ENCODE measurements around the gene OLFML2A. TPM values are rescaled to one million over a fixed set of nuclear protein-coding genes. Genes with fewer than 3 reads are reported as not detected.
A peak's percentile ranks its signal among the peaks of the same experiment; 100 is the strongest.

OLFML2A gene
- total and polyA plus RNA-seq, 12 donors, result 1.7 to 21.4 (median 7.3) TPM

DNA sequence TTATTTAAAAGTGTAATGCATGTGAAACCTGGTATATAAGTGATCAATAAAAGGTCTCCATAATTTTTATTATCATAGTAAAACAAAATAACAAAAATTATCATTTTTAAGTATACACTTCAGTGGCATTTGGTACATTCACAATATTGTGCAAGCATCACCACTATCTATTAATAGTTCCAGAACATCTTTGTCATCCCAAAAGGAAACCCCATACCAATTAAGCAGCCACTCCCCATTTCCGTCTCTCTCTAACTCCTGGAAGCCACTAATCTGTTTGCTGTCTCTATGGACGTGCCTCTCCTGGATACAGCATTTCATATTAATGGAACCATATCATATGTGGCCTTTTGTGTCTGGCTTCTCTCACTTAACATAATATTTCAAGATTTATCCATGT, 7.6 kb downstream of the OLFML2A start:
- WGBS, 4 donors, result 41 to 60% (median 49%) methylated on average over 2 of the region's 2 CpGs
- Histone ChIP-seq H3K36me3 (replicated peaks in 1 of 2) (no peaks in the 10 kb centered on the region), H3K4me3 (no peak overlapping the region), H3K9me3 (replicated peaks in 1 of 3) (no peaks in the 10 kb centered on the region), H3K27me3 (no peaks in the 10 kb centered on the region), H3K27ac (peak overlapping the region in 1 of 5 donors; percentile 61), H3K4me1 (replicated peaks in 1 of 2) (no peaks in the 10 kb centered on the region)
- no peak for TF ChIP-seq POLR2A (IDR thresholded peaks at IDR 0.05)
- TF ChIP-seq, protein P1, sequence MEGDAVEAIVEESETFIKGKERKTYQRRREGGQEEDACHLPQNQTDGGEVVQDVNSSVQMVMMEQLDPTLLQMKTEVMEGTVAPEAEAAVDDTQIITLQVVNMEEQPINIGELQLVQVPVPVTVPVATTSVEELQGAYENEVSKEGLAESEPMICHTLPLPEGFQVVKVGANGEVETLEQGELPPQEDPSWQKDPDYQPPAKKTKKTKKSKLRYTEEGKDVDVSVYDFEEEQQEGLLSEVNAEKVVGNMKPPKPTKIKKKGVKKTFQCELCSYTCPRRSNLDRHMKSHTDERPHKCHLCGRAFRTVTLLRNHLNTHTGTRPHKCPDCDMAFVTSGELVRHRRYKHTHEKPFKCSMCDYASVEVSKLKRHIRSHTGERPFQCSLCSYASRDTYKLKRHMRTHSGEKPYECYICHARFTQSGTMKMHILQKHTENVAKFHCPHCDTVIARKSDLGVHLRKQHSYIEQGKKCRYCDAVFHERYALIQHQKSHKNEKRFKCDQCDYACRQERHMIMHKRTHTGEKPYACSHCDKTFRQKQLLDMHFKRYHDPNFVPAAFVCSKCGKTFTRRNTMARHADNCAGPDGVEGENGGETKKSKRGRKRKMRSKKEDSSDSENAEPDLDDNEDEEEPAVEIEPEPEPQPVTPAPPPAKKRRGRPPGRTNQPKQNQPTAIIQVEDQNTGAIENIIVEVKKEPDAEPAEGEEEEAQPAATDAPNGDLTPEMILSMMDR (IDR thresholded peaks at IDR 0.05), result no peak
- peak in 3 of 7 donors; percentile 14 to 45 (median 15) for DNase-seq
- intact Hi-C loops (cut with DNase I), result no loop called here

DNA sequence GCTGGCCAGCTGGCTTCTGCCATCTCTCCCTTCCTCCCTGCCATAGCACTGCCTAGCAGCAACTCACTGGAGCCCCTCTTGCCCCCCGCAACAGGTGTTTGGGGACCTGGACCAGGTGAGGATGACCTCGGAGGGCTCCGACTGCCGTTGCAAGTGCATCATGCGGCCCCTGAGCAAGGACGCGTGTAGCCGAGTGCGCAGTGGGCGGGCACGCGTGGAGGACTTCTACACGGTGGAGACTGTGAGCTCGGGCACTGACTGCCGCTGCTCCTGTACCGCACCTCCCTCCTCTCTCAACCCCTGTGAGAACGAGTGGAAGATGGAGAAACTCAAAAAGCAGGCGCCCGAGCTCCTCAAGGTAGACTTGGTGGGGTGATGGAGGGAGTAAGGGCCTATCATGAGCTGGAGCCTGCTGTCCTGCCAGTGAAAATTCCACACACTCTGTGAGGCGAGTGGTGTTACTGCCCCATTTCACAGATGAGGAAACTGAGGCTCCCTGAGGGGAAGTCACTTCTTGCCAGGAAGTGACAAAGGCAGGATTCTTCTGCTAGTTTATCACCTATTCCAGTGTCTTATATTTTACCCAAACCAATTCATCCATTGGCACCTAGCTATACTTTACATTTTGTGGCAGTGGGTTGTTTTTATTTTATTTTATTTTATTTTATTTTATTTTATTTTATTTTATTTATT, 10.1 kb downstream of the OLFML2A start:
- Histone ChIP-seq H3K4me1 (replicated peaks in 1 of 2) (no peaks in the 10 kb centered on the region), H3K9me3 (replicated peaks in 1 of 3) (no peaks in the 10 kb centered on the region), H3K36me3 (replicated peaks in 1 of 2) (no peaks in the 10 kb centered on the region), H3K27ac (no peak overlapping the region), H3K4me3 (no peak overlapping the region), H3K27me3 (no peaks in the 10 kb centered on the region)
- no peak for TF ChIP-seq POLR2A (IDR thresholded peaks at IDR 0.05)
- TF ChIP-seq, protein P1 (IDR thresholded peaks at IDR 0.05), result no peak
- 93 to 96% (median 94%) methylated on average over 15 to 20 of the region's 20 CpGs for WGBS, 4 donors
- intact Hi-C loops (cut with DNase I), result no loop called here
- peak in 4 of 7 donors; percentile 4 to 33 (median 14) for DNase-seq

DNA sequence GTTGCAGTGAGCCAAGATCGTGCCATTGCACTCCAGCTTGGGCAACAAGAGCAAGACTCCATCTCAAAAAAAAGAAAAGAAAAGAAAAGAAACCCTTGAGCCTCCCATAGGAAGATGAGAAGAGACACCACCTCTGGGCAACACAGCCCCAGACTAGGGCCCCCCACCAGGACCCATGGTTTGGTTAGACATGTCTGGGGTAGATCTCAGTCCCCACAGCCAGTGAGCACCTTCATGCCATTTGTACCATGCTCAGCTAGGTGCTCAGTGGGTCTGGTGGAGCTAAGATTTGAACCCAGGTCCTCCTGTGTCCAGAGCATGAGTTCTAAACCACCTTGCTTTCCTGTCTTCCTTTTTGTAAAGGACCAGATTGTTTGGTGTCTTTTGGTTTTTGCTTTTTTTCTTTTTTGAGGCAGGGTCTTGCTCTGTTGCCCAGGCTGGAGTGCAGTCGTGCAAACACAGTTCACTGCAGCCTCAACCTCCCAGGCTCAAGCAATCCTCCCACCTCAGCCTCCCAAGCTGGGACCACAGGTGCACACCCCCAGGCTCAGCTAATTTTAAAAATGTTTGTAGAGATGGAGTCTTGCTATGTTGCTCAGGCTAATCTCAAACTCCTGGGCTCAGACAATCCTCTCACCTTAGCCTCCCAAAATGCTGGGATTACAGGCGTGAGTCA, 11.7 kb downstream of the OLFML2A start:
- peaks cover 0 to 9% of the 10 kb centered on the region in 2 donors for H3K4me1 ChIP-seq (replicated peaks in 1 of 2)
- no peaks in the 10 kb centered on the region for H3K36me3 ChIP-seq (replicated peaks in 1 of 2)
- no peaks in the 10 kb centered on the region for H3K27me3 ChIP-seq
- H3K9me3 ChIP-seq (replicated peaks in 1 of 3), result no peaks in the 10 kb centered on the region
- DNase-seq, result peak in 2 of 7 donors; percentile 2 to 6
- intact Hi-C loops (cut with DNase I), result no loop called here
- TF ChIP-seq, protein P1 (IDR thresholded peaks at IDR 0.05), result no peak
- TF ChIP-seq POLR2A (IDR thresholded peaks at IDR 0.05), result no peak
- no peak overlapping the region for H3K27ac ChIP-seq
- 86 to 98% (median 94%) methylated on average over 3 of the region's 3 CpGs for WGBS, 4 donors
- H3K4me3 ChIP-seq, result no peak overlapping the region

DNA sequence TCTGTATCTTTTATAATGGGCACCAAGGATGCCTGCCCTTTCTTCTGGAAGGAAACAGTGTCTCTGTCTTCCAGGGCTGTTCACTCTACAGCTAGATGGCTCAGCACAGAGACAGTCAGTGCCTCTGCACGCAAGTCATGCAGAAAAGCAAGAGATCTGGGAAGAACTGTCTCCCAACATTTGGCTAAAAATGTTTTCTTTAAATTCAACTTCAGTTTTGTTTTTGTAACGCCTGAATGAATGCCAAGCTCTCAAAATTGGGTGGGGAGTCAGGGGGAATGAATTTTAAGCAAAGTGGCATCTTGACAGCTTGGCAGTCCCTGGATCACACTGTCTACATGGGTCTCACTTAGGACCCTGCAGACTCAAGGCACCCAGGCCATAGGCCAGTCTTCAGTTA, 12.6 kb downstream of the OLFML2A start:
- 72 to 91% (median 85%) methylated on average over 2 of the region's 2 CpGs for WGBS, 4 donors
- TF ChIP-seq, protein P1 (IDR thresholded peaks at IDR 0.05), result no peak
- TF ChIP-seq POLR2A (IDR thresholded peaks at IDR 0.05), result no peak
- no peak for DNase-seq
- no peak overlapping the region for H3K27ac ChIP-seq
- H3K27me3 ChIP-seq, result no peaks in the 10 kb centered on the region
- H3K4me1 ChIP-seq (replicated peaks in 1 of 2), result peaks cover 0 to 9% of the 10 kb centered on the region in 2 donors
- intact Hi-C loops (cut with DNase I), result no loop called here
- no peak overlapping the region for H3K4me3 ChIP-seq
- H3K36me3 ChIP-seq (replicated peaks in 1 of 2), result no peaks in the 10 kb centered on the region
- no peaks in the 10 kb centered on the region for H3K9me3 ChIP-seq (replicated peaks in 1 of 3)
